IMR-90 (cell line): Measurements from ENCODE around the gene CHP1. TPM values are rescaled to one million over a fixed set of nuclear protein-coding genes. Genes with fewer than 3 reads are reported as not detected.

Source experiments
- ATAC-seq: fragments of 200-7000 bp; cut with Tn5 transposase; 2 replicates; pipeline ENCODE4 v1.9.1; 2020; ENCODE audit warnings: low read depth, mild to moderate bottlenecking, moderate library complexity
- Bru-seq: library from RNA; stranded (reverse); fragments of 400-500 nt; gene quantifications from one replicate; lab custom pipeline; 2021; lab: Mats Ljungman, UMichigan
- BruChase-seq, 2 experiments: library from RNA; stranded (reverse); fragments of 400-500 nt; gene quantifications; one replicate each; lab custom pipeline; 2021; lab: Mats Ljungman, UMichigan
- BruUV-seq: library from RNA; stranded (reverse); fragments of 400-500 nt; replicated peaks from 2 replicates; lab custom pipeline; 2021; lab: Mats Ljungman, UMichigan
- CTCF ChIA-PET: fragments of 300-600 bp; formaldehyde crosslinking; extraction: SDS; loops from one replicate; lab custom pipeline; 2021; ENCODE audit warnings: antibody characterized with exemption; lab: Yijun Ruan, JAX
- POLR2A ChIA-PET: fragments of 300-600 bp; sonication (Branson Sonifier 250); formaldehyde crosslinking; loops from one replicate; lab custom pipeline; 2022; ENCODE audit warnings: antibody characterized with exemption; ENCODE audit not compliant: unreplicated experiment; lab: Charles Lee
- DNase-seq: peaks from one replicate; pipeline ENCODE4 v3.0.0; 2013
- H2AFZ ChIP-seq: replicated peaks from 2 replicates; pipeline ENCODE3; 2013; ENCODE audit warnings: low read length, mild to moderate bottlenecking; ENCODE audit not compliant: poor library complexity
- H2AK5ac ChIP-seq: 2 replicates; pipeline ENCODE4 v1.6.1; 2013; ENCODE audit warnings: low read depth, low read length, inconsistent platforms
- H2AK9ac ChIP-seq: replicated peaks from 2 replicates; pipeline ENCODE3; 2013; ENCODE audit warnings: mild to moderate bottlenecking, low read depth, low read length, moderate library complexity; ENCODE audit not compliant: poor library complexity
- H2BK120ac ChIP-seq: 2 replicates; pipeline ENCODE4 v1.6.1; 2013; ENCODE audit warnings: low read depth, low read length, inconsistent platforms
- H2BK15ac ChIP-seq: 3 replicates; pipeline ENCODE4 v1.6.1; 2013; ENCODE audit warnings: low read depth, low read length, inconsistent platforms
- H2BK20ac ChIP-seq: 2 replicates; pipeline ENCODE4 v1.6.1; 2013; ENCODE audit warnings: low read depth, mild to moderate bottlenecking, inconsistent platforms, low read length, moderate library complexity
- H2BK5ac ChIP-seq: 2 replicates; pipeline ENCODE4 v1.6.1; 2013; ENCODE audit warnings: mild to moderate bottlenecking, low read depth, low read length, inconsistent platforms; ENCODE audit not compliant: poor library complexity, severe bottlenecking
- H3K14ac ChIP-seq: replicated peaks from 2 replicates; pipeline ENCODE4 v1.6.1; 2013; ENCODE audit warnings: low read depth, low read length, inconsistent platforms
- H3K18ac ChIP-seq: 2 replicates; pipeline ENCODE4 v1.6.1; 2013; ENCODE audit warnings: low read depth, low read length, control low read depth
- H3K23ac ChIP-seq: 2 replicates; pipeline ENCODE4 v1.6.1; 2013; ENCODE audit warnings: low read depth, low read length, inconsistent platforms
- H3K27ac ChIP-seq: 2 replicates; pipeline ENCODE4 v1.5.1; 2013; ENCODE audit warnings: mild to moderate bottlenecking, control low read depth, low read length; ENCODE audit not compliant: insufficient read depth
- H3K27me3 ChIP-seq: 2 replicates; pipeline ENCODE4 v1.6.1; 2013; ENCODE audit warnings: low read length; ENCODE audit not compliant: control insufficient read depth, insufficient read depth
- H3K36me3 ChIP-seq: 2 replicates; pipeline ENCODE4 v1.6.1; 2013; ENCODE audit warnings: low read length, mixed read lengths; ENCODE audit not compliant: control insufficient read depth, insufficient read depth
- H3K4ac ChIP-seq: 2 replicates; pipeline ENCODE4 v1.6.1; 2013; ENCODE audit warnings: low read depth, low read length, inconsistent platforms
- H3K4me1 ChIP-seq: 2 replicates; pipeline ENCODE4 v1.6.1; 2013; ENCODE audit warnings: low read length, mixed read lengths; ENCODE audit not compliant: control insufficient read depth, insufficient read depth
- H3K4me2 ChIP-seq: 2 replicates; pipeline ENCODE4 v1.6.1; 2013; ENCODE audit warnings: low read depth, mild to moderate bottlenecking, control low read depth, low read length, moderate library complexity
- H3K4me3 ChIP-seq: 2 replicates; pipeline ENCODE4 v1.5.1; 2013; ENCODE audit warnings: low read depth, mild to moderate bottlenecking, control low read depth, low read length, moderate library complexity; ENCODE audit not compliant: insufficient read depth
- H3K56ac ChIP-seq: 2 replicates; pipeline ENCODE4 v1.6.1; 2013; ENCODE audit warnings: low read length, inconsistent platforms; ENCODE audit not compliant: insufficient read depth; ENCODE audit errors: extremely low read depth
- H3K79me1 ChIP-seq, 2 experiments: 2 replicates each; pipeline ENCODE4 v1.6.1; 2013; ENCODE audit warnings: low read length in 2 of 2, inconsistent platforms in 1 of 2, low read depth in 1 of 2
- H3K9ac ChIP-seq: 2 replicates; pipeline ENCODE4 v1.6.1; 2013; ENCODE audit warnings: low read depth, low read length, control low read depth
- H3K9me1 ChIP-seq: 2 replicates; pipeline ENCODE4 v1.6.1; 2013; ENCODE audit warnings: low read length, inconsistent platforms; ENCODE audit not compliant: insufficient read depth
- H3K9me3 ChIP-seq: 2 replicates; pipeline ENCODE4 v1.6.1; 2013; ENCODE audit warnings: low read length; ENCODE audit not compliant: control insufficient read depth, insufficient read depth
- H4K20me1 ChIP-seq: 2 replicates; pipeline ENCODE4 v1.6.1; 2013; ENCODE audit warnings: low read length, inconsistent platforms; ENCODE audit not compliant: insufficient read depth
- H4K5ac ChIP-seq: 2 replicates; pipeline ENCODE4 v1.6.1; 2013; ENCODE audit warnings: mild to moderate bottlenecking, low read depth, low read length, control low read depth
- H4K8ac ChIP-seq, 2 experiments: 2 replicates each; pipeline ENCODE4 v1.6.1; 2013; ENCODE audit warnings: low read depth in 2 of 2, low read length in 2 of 2, control low read depth in 1 of 2, inconsistent platforms in 1 of 2
- H4K91ac ChIP-seq: 2 replicates; pipeline ENCODE4 v1.6.1; 2013; ENCODE audit warnings: low read depth, low read length, inconsistent platforms; ENCODE audit not compliant: insufficient read depth
- BHLHE40 ChIP-seq: fragments of 150-350 bp; IDR thresholded peaks from 2 replicates; pipeline ENCODE4 v1.6.1; 2016; ENCODE audit warnings: mild to moderate bottlenecking, low read depth, low read length
- CEBPB ChIP-seq: IDR thresholded peaks from 2 replicates; pipeline ENCODE4 v1.6.1; 2012; ENCODE audit warnings: low read depth, low read length, improper control_type of control experiment
- CHD1 ChIP-seq: IDR thresholded peaks from 2 replicates; pipeline ENCODE4 v1.6.1; 2012; ENCODE audit warnings: low read depth, low read length, improper control_type of control experiment
- FOS ChIP-seq: fragments of 150-350 bp; IDR thresholded peaks from 2 replicates; pipeline ENCODE4 v1.6.1; 2016; ENCODE audit warnings: low read depth, low read length
- MAZ ChIP-seq: IDR thresholded peaks from 2 replicates; pipeline ENCODE4 v1.6.1; 2012; ENCODE audit warnings: low read depth, mild to moderate bottlenecking, low read length, improper control_type of control experiment, moderate library complexity, borderline replicate concordance
- MXI1 ChIP-seq: IDR thresholded peaks from 2 replicates; pipeline ENCODE4 v1.6.1; 2012; ENCODE audit warnings: low read depth, mild to moderate bottlenecking, low read length, moderate library complexity, borderline replicate concordance
- POLR2A ChIP-seq: IDR thresholded peaks from 2 replicates; pipeline ENCODE4 v1.6.1; 2012; ENCODE audit warnings: mild to moderate bottlenecking, low read depth, low read length
- RFX5 ChIP-seq: IDR thresholded peaks from 2 replicates; pipeline ENCODE4 v1.8.0; 2012; ENCODE audit warnings: low read depth, mild to moderate bottlenecking, low read length, moderate library complexity
- WGBS, 2 experiments: methylation state at CpG; one replicate each; pipeline versions ENCODE4 v1.1.5 to v1.1.7; 2013; ENCODE audit warnings: missing lambda C conversion rate in 2 of 2; ENCODE audit not compliant: insufficient read length in 1 of 2; ENCODE audit errors: extremely low coverage in 2 of 2; 5-methylcytosine and 5-hydroxymethylcytosine counted together
- dilution Hi-C: fragments of 300-500 bp; cut with HindIII; formaldehyde crosslinking; loops from one replicate; pipeline ENCODE4 v1.14.3; 2018; ENCODE audit warnings: low sequenced_read_pairs; ENCODE audit not compliant: unreplicated experiment
- in situ Hi-C: fragments of 300-500 bp; cut with MboI; formaldehyde crosslinking; loops from 3 replicates; pipeline ENCODE4 v1.14.3; 2019; ENCODE audit warnings: low sequenced_read_pairs, inconsistent platforms, mixed read lengths
- intact Hi-C: fragments of 100-400 bp; cut with micrococcal nuclease; formaldehyde crosslinking; loops from 2 replicates; pipeline ENCODE4 v1.10.0; 2022
- long read RNA-seq: library from polyadenylated mRNA; unstranded; transcript quantifications from one replicate; pipeline ENCODE4 v2.0.0, GENCODE V29; 2021; ENCODE audit not compliant: unreplicated experiment
- polyA plus RNA-seq, 3 experiments: library from polyadenylated mRNA; depleted of rRNA; stranded (reverse); fragments of >200 nt; gene quantifications; 2 replicates each; pipeline ENCODE4 v1.2.3, GENCODE V29; 2012; ENCODE audit warnings: low replicate concordance in 1 of 3
- total RNA-seq: library from RNA; depleted of rRNA; stranded (reverse); fragments of >200 nt; gene quantifications from 2 replicates; pipeline ENCODE4 v1.2.3, GENCODE V29; 2012; rRNA removed
- TF ChIP-seq, protein P1 (sequence below): fragments of 150-350 bp; IDR thresholded peaks from 2 replicates; pipeline ENCODE4 v1.6.1; 2016; ENCODE audit warnings: low read depth, mild to moderate bottlenecking, low read length, moderate library complexity, borderline replicate concordance
- TF ChIP-seq, protein P2 (sequence below): fragments of 150-350 bp; IDR thresholded peaks from 2 replicates; pipeline ENCODE4 v1.6.1; 2017; ENCODE audit warnings: mild to moderate bottlenecking, antibody characterized with exemption, low read length, low read depth

The CHP1 gene
- total RNA-seq (94.2 and 96.1 TPM in 2 replicates), polyA plus RNA-seq (2012; rRNA removed) (34.0 and 39.2 TPM in 2 replicates), Bru-seq, nascent RNA (percentile 72 among the genes with signal in this experiment), BruChase-seq, experiment 1, labeled RNA remaining after a 6-hour chase (percentile 86 among the genes with signal in this experiment), BruChase-seq, experiment 2, labeled RNA remaining after a 2-hour chase (percentile 68 among the genes with signal in this experiment)
- polyA plus RNA-seq (2012; cell fraction: cytosol; rRNA removed): 16.2 and 16.7 TPM in 2 replicates
- 5.0 and 14.9 TPM in 2 replicates for polyA plus RNA-seq (2012; cell fraction: nucleus; rRNA removed; ENCODE audit: low replicate concordance)
- long read RNA-seq, transcript CHP1-201 (7 exons, 3,329 nt): major isoform, 12 of 26 reads
- long read RNA-seq, partial matches to known transcripts: 6 of 26 reads
- long read RNA-seq, other reads (novel, unspliced or antisense): 8 of 26 reads

DNA sequence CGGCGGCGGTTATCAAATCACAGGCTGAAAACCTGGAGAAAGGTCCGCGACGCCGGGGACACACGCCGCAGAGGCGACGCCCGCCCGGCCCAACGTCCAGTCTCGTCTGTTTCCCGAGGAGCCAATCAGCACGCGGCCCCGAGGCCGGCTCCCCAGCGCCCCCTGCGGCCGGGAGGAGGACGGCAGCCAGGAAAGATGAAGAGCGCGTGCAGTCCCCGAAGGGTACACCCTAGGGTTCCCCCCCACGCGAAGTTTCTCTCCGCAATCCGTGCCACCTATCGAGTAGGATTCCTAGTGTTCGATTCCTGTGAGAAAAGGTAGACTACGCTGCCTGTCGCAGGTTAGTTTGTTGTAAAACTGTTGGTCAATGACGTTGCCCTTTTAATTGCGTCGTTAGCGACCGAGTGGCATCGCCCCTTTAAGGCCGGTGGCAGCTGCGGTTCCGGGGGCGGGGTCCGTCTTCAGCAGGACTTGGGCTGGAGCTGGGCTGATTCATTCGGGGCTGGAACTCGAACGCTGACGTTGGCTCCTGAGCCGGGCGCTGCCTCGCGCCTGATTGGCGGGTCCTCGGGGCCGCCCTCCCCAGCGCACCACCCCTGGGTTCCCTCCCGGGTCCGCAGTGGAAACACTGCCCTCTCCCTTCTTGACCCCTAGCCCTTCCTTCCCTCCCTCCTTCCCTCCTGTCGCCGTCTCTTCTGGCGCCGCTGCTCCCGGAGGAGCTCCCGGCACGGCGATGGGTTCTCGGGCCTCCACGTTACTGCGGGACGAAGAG is at the start of gene CHP1, which contains the start of gene EXD1:
Gene CHP1 (plus strand): TSS at position 619 of the 772 bp plus-strand sequence. CDS start 115 bp downstream, at position 734.
Gene EXD1 (minus strand): TSS at position 108 of the 772 bp plus-strand sequence. CDS start 4,182 bp downstream, outside the sequence.
- DNase-seq (peak; percentile 97), ATAC-seq (peak; percentile 99)
- H4K91ac ChIP-seq: peak within 1 kb of the TSS; percentile 91
- 0 out of 2 replicates have a peak within 1 kb of the TSS, but pooled peaks have one; percentile 52 for H2AK5ac ChIP-seq
- H3K27me3 ChIP-seq: 0 out of 2 replicates have a peak, but pooled peaks cover 1% of the 10 kb centered on the region
- peaks cover 13% of the 10 kb centered on the region for H3K9me1 ChIP-seq
- peak within 1 kb of the TSS; percentile 65 for H3K18ac ChIP-seq
- ChIA-PET POLR2A (interaction anchor here (1.0 kb wide), 1 partner anchor 19 kb away, joined by 3 read pairs; no protein-coding TSS in a partner anchor), CTCF (interaction anchor here (0.6 to 0.8 kb wide), 2 partner anchors 12 to 88 kb away, joined by 3 read pairs; no protein-coding TSS in a partner anchor)
- H3K4me2 ChIP-seq: peak within 1 kb of the TSS; percentile 97
- H2BK120ac ChIP-seq: peak within 1 kb of the TSS; percentile 96
- in situ Hi-C loops: no loop called here
- H3K23ac ChIP-seq: peak within 1 kb of the TSS; percentile 87
- H3K9ac ChIP-seq: peak within 1 kb of the TSS; percentile 90
- peak within 1 kb of the TSS; percentile 94 for H2AFZ ChIP-seq
- peak within 1 kb of the TSS; percentile 62 for H4K5ac ChIP-seq
- H3K4me3 ChIP-seq: peak within 1 kb of the TSS; percentile 90
- peaks cover 24% of the 10 kb centered on the region; the same call in 1 of the 2 replicates for H4K20me1 ChIP-seq
- H2BK5ac ChIP-seq: peak within 1 kb of the TSS; percentile 91
- BruUV-seq: no TSS peak
- H3K4me1 ChIP-seq: peaks cover 10% of the 10 kb centered on the region
- H3K56ac ChIP-seq: peak within 1 kb of the TSS; percentile 59
- H3K27ac ChIP-seq: peak within 1 kb of the TSS; percentile 94
- peak within 1 kb of the TSS; percentile 95 for H2AK9ac ChIP-seq
- no peaks in the 10 kb centered on the region for H3K36me3 ChIP-seq
- no peaks in the 10 kb centered on the region for H3K9me3 ChIP-seq
- H3K14ac ChIP-seq: peak within 1 kb of the TSS; percentile 92
- dilution Hi-C loops: no loop called here
- intact Hi-C loops: loop anchor here (5.0 to 10.0 kb wide), 2 partner anchors 101 to 184 kb away; partner anchors contain the start of genes NUSAP1, OIP5 and RTF1
- WGBS, 2 experiments: 1% methylated on average over 32 of the region's 72 CpGs; no CpG with 5 or more reads in 1 of the 2 experiments
- peaks cover 24 to 42% of the 10 kb centered on the region in 2 experiments for H3K79me1 ChIP-seq
- peak within 1 kb of the TSS; percentile 69 to 95 for H4K8ac ChIP-seq
- H3K4ac ChIP-seq: peak within 1 kb of the TSS; percentile 94
- peak within 1 kb of the TSS; percentile 93; the same call in 1 of the 2 replicates for H2BK20ac ChIP-seq
- peak within 1 kb of the TSS; percentile 89; the same call in 2 of the 3 replicates for H2BK15ac ChIP-seq
- TF ChIP-seq CEBPB: no peak
- peak; percentile 39 for TF ChIP-seq FOS
- 0 out of 2 replicates have a peak, but pooled peaks have one; percentile 30 for TF ChIP-seq BHLHE40
- TF ChIP-seq CHD1: no peak
- TF ChIP-seq MAZ: peak; percentile 92; the same call in 1 of the 2 replicates
- TF ChIP-seq, protein P1, sequence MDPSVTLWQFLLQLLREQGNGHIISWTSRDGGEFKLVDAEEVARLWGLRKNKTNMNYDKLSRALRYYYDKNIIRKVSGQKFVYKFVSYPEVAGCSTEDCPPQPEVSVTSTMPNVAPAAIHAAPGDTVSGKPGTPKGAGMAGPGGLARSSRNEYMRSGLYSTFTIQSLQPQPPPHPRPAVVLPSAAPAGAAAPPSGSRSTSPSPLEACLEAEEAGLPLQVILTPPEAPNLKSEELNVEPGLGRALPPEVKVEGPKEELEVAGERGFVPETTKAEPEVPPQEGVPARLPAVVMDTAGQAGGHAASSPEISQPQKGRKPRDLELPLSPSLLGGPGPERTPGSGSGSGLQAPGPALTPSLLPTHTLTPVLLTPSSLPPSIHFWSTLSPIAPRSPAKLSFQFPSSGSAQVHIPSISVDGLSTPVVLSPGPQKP: no peak
- TF ChIP-seq MXI1: peak; percentile 51; the same call in 1 of the 2 replicates
- TF ChIP-seq, protein P2, sequence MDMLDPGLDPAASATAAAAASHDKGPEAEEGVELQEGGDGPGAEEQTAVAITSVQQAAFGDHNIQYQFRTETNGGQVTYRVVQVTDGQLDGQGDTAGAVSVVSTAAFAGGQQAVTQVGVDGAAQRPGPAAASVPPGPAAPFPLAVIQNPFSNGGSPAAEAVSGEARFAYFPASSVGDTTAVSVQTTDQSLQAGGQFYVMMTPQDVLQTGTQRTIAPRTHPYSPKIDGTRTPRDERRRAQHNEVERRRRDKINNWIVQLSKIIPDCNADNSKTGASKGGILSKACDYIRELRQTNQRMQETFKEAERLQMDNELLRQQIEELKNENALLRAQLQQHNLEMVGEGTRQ: peak; percentile 23; the same call in 1 of the 2 replicates
- TF ChIP-seq RFX5: no peak
- TF ChIP-seq POLR2A: peak; percentile 74
